ENCODE measurements around the gene SCN4B.

The SCN4B gene

DNA sequence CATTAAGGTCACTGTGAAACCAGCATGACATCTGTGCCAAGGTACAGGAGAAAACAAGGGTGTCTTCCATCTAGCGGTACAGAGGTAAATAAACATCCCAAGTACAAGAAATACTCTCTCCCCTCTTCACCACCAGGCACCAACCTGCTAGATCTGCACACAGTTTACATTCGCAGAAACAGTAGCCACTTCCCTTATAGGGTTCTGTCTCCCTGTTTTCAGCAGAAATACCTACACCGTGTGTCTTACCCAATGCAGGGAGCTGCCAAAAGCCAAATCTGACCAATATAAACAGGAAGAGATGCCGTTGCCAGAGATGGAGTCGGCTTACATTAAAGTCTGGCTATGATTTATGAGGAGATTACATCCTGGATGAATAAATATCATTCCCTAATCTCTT lies 1.2 kb downstream of the SCN4B start:
- TF ChIP-seq, protein P1, sequence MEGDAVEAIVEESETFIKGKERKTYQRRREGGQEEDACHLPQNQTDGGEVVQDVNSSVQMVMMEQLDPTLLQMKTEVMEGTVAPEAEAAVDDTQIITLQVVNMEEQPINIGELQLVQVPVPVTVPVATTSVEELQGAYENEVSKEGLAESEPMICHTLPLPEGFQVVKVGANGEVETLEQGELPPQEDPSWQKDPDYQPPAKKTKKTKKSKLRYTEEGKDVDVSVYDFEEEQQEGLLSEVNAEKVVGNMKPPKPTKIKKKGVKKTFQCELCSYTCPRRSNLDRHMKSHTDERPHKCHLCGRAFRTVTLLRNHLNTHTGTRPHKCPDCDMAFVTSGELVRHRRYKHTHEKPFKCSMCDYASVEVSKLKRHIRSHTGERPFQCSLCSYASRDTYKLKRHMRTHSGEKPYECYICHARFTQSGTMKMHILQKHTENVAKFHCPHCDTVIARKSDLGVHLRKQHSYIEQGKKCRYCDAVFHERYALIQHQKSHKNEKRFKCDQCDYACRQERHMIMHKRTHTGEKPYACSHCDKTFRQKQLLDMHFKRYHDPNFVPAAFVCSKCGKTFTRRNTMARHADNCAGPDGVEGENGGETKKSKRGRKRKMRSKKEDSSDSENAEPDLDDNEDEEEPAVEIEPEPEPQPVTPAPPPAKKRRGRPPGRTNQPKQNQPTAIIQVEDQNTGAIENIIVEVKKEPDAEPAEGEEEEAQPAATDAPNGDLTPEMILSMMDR (IDR thresholded peaks at IDR 0.05; ENCODE audit: insufficient read depth, low read depth, low read length, missing control alignments) = no peak
- DNase-seq (ENCODE audit: low read depth) = no peak
- H3K4me3 ChIP-seq (ENCODE audit: low read length) = no peak overlapping the region

- no peak overlapping the region for H3K4me3 ChIP-seq (ENCODE audit: low read length)
- TF ChIP-seq, protein P1 (IDR thresholded peaks at IDR 0.05; ENCODE audit: insufficient read depth, low read depth, low read length, missing control alignments) = no peak
- DNase-seq (ENCODE audit: low read depth) = no peak
Observed at GRCh38 chr11:118149493-118149892, 3.1 kb downstream of the SCN4B start.

- TF ChIP-seq, protein P1 (IDR thresholded peaks at IDR 0.05; ENCODE audit: insufficient read depth, low read depth, low read length, missing control alignments) = no peak
- DNase-seq (ENCODE audit: low read depth) = no peak
- H3K4me3 ChIP-seq (ENCODE audit: low read length) = no peak overlapping the region
Observed at GRCh38 chr11:118148856-118149255, 3.8 kb downstream of the SCN4B start.

DNA sequence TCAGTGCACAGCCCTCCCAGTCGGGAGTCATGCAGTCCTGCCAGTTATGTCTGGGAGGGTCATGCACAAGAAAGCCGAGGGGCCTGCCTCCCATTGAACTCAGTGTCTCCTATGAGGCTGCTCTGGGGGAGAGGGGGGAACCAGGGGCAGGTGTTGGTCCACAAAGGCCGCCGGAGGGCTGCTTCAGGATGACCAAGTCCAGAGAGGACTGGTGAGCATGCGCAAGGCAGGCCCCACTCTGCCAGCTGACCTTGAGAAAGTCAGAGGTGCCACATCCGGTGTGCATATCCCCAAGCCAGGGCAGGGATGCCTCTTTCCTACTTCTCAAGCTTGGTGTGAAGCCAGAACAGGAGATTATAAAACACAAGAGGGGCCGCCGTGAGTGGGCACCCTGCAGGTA lies 4.4 kb downstream of the SCN4B start:
- no peak for DNase-seq (ENCODE audit: low read depth)
- H3K4me3 ChIP-seq (ENCODE audit: low read length) = no peak overlapping the region
- TF ChIP-seq, protein P1 (IDR thresholded peaks at IDR 0.05; ENCODE audit: insufficient read depth, low read depth, low read length, missing control alignments) = no peak

DNA sequence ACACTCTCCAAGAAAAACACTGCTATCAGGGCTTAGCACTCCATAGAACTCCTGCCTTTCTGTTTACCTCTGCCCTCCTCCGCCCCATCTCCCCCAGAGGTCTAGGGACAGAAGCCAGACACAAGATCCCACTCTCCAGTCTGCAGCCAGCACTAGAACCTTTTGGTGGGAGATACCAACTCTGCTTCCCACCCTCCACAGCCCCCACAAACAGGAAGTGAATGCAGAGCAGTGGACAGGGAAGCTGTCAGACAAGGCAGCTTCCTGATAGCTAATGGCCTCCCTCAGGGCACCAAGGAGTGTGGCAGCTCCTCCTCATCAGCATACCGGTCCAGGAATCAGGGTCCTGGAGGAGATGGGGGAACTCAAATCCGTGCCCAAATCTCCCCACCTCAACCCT lies 5.1 kb downstream of the SCN4B start:
- TF ChIP-seq, protein P1 (IDR thresholded peaks at IDR 0.05; ENCODE audit: insufficient read depth, low read depth, low read length, missing control alignments) = no peak
- H3K4me3 ChIP-seq (ENCODE audit: low read length) = no peak overlapping the region
- DNase-seq (ENCODE audit: low read depth) = no peak

DNA sequence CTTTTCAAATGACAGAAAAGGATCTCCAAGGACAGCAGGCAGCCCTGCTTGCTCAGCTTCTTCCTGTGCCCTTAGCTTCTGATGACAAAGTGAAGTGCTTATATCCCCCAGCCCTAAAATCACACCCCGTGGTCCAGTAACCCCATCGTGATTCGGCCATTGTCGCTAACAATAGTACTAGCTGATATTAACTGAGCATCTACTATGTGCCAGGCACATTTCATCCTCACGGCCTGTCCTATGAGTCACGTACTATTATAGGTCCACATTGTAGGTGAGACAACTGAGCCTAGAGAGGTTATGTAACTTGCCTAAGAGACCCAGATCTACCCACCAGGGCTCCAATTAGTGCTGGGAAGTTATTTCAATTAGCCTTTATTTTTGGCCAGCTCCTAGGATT lies 6.1 kb downstream of the SCN4B start:
- H3K4me3 ChIP-seq (ENCODE audit: low read length) = no peak overlapping the region
- no peak for DNase-seq (ENCODE audit: low read depth)
- TF ChIP-seq, protein P1 (IDR thresholded peaks at IDR 0.05; ENCODE audit: insufficient read depth, low read depth, low read length, missing control alignments) = no peak

Data from epithelial cell of esophagus (primary cell).